Tibial artery (tissue), 4 donors: ENCODE data around the gene ARFGAP1.

ENCODE experiments used
- DNase-seq, 2 donors: peaks; one replicate each; pipeline ENCODE4 v3.0.0-alpha.2; 2019
- H3K27ac ChIP-seq, 2 donors: fragments of 200-600 bp; sonication (generic) in 1 of 2; 1 replicate in 1 of 2; 2 replicates in 1 of 2; pipeline ENCODE4 v1.5.1; 2018 to 2019; ENCODE audit warnings: mild to moderate bottlenecking in 1 of 2
- H3K27me3 ChIP-seq, 2 donors: fragments of 200-600 bp; sonication (generic) in 1 of 2; one replicate each; pipeline versions ENCODE4 v1.5.1 to v1.6.0; 2016 to 2019
- H3K36me3 ChIP-seq, 3 donors: fragments of 200-600 bp; sonication (generic) in 2 of 3; one replicate each; pipeline ENCODE4 v1.5.1; 2016 to 2019; ENCODE audit warnings: mild to moderate bottlenecking in 2 of 3
- H3K4me1 ChIP-seq, 4 donors: fragments of 200-600 bp; sonication (generic) in 2 of 4; 1 replicate in 3 of 4; 2 replicates in 1 of 4; pipeline ENCODE4 v1.5.1; 2016 to 2019
- H3K4me3 ChIP-seq, 2 donors: fragments of 200-600 bp; sonication (generic) in 1 of 2; 1 replicate in 1 of 2; 2 replicates in 1 of 2; pipeline ENCODE4 v1.5.1; 2018 to 2019; ENCODE audit warnings: mild to moderate bottlenecking in 2 of 2
- H3K9me3 ChIP-seq, 3 donors: fragments of 200-600 bp; sonication (generic) in 1 of 3; one replicate each; pipeline ENCODE4 v1.5.1; 2016 to 2019
- intact Hi-C: fragments of 100-400 bp; cut with DNase I; formaldehyde crosslinking; loops from one replicate; pipeline ENCODE4 v1.15.0; 2023; ENCODE audit warnings: low total_unique reads
- TF ChIP-seq, protein P1 (sequence below), 2 experiments: fragments of 200-600 bp in 1 of 2; fragments of 450-650 bp in 1 of 2; IDR thresholded peaks; one replicate each; pipeline ENCODE4 v1.5.1; 2017 to 2019; ENCODE audit warnings: antibody characterized with exemption in 2 of 2, mild to moderate bottlenecking in 1 of 2, moderate library complexity in 1 of 2

The ARFGAP1 gene

DNA sequence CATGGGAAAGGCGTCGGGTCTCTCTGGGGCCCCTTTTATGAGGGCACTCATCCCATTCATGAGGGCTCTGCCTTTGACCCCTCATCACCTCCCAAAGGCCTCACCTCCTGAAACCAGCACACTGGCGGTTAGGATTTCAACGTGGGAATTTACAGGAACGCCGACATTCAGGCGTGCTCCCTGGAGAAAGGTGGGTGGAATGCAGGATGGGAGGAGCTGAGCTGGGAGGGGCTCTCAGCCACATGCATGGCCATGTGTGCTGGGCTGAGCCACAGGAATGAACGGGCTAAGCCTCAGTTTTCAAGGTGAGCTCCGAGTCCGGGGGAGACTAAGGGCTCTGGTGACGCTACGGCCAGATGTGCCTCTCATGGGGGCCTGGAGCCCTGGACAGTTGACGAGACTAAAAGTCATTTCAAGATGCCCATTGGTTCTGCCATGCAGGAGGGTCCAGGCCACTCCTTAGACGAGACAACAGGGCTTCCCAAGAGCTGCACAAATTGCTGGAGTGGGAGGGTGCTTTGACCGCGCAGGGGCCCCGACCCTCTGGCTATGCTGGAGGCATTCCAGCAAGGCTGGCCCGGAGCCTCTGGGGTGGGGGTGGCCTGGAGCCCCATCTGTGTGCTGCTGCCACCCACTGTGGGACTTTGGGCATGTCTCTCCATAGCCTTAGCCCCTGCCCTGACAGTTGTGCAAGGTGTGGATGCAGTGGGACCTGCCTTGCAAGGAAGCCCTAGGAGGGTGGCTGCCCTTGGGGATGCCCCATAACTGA, 3.8 kb upstream of the ARFGAP1 start:
- TF ChIP-seq, protein P1, sequence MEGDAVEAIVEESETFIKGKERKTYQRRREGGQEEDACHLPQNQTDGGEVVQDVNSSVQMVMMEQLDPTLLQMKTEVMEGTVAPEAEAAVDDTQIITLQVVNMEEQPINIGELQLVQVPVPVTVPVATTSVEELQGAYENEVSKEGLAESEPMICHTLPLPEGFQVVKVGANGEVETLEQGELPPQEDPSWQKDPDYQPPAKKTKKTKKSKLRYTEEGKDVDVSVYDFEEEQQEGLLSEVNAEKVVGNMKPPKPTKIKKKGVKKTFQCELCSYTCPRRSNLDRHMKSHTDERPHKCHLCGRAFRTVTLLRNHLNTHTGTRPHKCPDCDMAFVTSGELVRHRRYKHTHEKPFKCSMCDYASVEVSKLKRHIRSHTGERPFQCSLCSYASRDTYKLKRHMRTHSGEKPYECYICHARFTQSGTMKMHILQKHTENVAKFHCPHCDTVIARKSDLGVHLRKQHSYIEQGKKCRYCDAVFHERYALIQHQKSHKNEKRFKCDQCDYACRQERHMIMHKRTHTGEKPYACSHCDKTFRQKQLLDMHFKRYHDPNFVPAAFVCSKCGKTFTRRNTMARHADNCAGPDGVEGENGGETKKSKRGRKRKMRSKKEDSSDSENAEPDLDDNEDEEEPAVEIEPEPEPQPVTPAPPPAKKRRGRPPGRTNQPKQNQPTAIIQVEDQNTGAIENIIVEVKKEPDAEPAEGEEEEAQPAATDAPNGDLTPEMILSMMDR (IDR thresholded peaks at IDR 0.05), result no peak
- Histone ChIP-seq H3K27me3 (peaks cover 0 to 44% of the 10 kb centered on the region in 2 donors), H3K9me3 (no peaks in the 10 kb centered on the region), H3K4me3 (no peak overlapping the region), H3K27ac (no peak overlapping the region), H3K4me1 (peaks cover 0 to 15% (median 8%) of the 10 kb centered on the region in 4 donors), H3K36me3 (no peaks in the 10 kb centered on the region)
- intact Hi-C loops, result no loop called here
- no peak for DNase-seq

DNA sequence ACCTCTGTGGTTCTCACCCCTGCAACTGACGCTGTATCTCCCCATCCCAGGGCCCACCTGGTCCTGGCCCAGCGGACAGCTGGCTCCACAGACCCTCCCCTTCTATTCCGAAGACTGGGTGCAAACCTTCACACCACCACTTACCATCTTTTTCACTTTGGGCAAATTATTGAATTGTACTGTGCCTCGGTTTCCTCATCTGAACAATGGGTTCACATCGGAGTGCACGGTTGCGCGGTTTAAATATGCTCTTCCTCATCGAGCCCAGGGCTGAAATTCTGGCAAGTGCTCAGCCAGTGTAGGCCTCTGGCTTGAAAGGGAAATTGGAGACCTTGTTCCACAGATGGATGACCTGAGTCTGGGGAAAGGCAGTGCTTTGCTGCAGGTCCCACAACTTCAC, 2.9 kb upstream of the ARFGAP1 start:
- TF ChIP-seq, protein P1 (IDR thresholded peaks at IDR 0.05), result no peak
- no peak for DNase-seq
- no peak overlapping the region for H3K4me3 ChIP-seq
- intact Hi-C loops, result no loop called here
- H3K9me3 ChIP-seq, result no peaks in the 10 kb centered on the region
- H3K27ac ChIP-seq, result no peak overlapping the region
- no peaks in the 10 kb centered on the region for H3K36me3 ChIP-seq
- peaks cover 0 to 23% (median 17%) of the 10 kb centered on the region in 4 donors for H3K4me1 ChIP-seq
- H3K27me3 ChIP-seq, result peaks cover 0 to 36% of the 10 kb centered on the region in 2 donors

DNA sequence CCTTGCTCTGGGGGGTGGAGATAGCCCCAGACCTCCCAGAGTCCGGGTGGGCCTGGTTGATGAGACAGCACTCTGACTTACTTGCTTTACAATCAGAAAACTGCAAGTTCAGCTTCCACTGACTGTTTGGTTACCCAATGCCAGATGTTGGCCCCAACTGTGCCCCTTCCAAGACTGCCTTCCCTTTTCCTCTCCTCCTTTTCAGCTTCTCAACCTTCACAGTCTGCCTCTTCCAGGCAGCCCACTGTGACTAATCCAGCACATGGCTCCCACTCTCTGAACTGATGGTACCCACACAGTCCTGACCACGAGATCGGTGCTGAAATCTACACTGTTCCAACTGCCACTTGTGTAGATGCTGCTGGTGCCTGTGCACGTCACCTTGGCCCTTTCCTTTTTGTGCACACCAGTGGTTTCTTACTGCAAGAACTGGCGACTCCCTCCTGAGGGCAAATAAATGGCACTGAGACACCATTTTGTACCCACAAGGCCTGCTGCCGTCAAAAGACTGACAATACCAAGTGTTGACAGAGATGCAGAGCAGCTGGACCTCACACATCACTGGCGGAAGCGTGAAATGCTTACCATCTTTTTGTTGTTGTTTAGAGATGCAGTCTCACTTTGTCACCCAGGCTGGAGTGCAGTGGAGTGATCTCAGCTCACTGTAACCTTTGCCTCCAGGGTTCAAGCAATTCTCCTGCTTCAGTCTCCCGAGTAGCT, 1.8 kb upstream of the ARFGAP1 start:
- no peaks in the 10 kb centered on the region for H3K9me3 ChIP-seq
- intact Hi-C loops, result no loop called here
- H3K27me3 ChIP-seq, result peaks cover 0 to 27% of the 10 kb centered on the region in 2 donors
- H3K4me1 ChIP-seq, result peaks cover 0 to 28% (median 22%) of the 10 kb centered on the region in 4 donors
- no peak overlapping the region for H3K4me3 ChIP-seq
- no peak for DNase-seq
- H3K27ac ChIP-seq, result no peak overlapping the region
- peaks cover 0 to 7% (median 2%) of the 10 kb centered on the region in 3 donors for H3K36me3 ChIP-seq
- TF ChIP-seq, protein P1 (IDR thresholded peaks at IDR 0.05), result no peak

DNA sequence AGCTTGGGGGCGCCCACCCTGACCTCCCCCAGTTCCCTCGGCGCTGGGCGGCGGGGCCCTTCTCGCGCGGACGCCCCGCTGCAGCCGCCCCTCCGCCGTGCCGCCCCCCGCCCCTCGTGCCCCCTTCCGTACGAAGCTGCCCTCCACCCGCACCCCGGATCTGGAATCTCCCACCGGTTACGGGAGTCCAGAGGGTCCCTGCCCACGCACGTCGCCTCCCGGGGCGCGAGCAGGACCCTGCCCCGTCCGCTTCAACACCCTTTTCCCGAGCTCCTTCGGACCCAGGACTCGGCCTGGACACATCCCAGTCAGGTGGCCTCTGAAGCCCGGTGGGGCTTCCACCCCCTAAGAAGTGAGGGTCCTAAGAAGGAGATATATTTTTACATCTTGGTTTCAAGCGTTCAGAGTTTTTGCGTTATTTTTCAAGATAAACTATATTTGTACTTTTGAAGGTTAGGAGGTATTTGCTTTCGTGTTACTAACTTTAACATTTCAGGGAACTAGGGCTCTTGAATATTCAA, 506 bp downstream of the ARFGAP1 start:
- Histone ChIP-seq H3K36me3 (peaks cover 13 to 30% (median 25%) of the 10 kb centered on the region in 3 donors), H3K4me3 (peak overlapping the region; percentile 90 to 100), H3K27ac (peak overlapping the region; percentile 70 to 83), H3K27me3 (peaks cover 0 to 8% of the 10 kb centered on the region in 2 donors), H3K9me3 (no peaks in the 10 kb centered on the region), H3K4me1 (peaks cover 0 to 28% (median 23%) of the 10 kb centered on the region in 4 donors)
- TF ChIP-seq, protein P1 (IDR thresholded peaks at IDR 0.05), result no peak
- intact Hi-C loops, result no loop called here
- DNase-seq, result no peak

DNA sequence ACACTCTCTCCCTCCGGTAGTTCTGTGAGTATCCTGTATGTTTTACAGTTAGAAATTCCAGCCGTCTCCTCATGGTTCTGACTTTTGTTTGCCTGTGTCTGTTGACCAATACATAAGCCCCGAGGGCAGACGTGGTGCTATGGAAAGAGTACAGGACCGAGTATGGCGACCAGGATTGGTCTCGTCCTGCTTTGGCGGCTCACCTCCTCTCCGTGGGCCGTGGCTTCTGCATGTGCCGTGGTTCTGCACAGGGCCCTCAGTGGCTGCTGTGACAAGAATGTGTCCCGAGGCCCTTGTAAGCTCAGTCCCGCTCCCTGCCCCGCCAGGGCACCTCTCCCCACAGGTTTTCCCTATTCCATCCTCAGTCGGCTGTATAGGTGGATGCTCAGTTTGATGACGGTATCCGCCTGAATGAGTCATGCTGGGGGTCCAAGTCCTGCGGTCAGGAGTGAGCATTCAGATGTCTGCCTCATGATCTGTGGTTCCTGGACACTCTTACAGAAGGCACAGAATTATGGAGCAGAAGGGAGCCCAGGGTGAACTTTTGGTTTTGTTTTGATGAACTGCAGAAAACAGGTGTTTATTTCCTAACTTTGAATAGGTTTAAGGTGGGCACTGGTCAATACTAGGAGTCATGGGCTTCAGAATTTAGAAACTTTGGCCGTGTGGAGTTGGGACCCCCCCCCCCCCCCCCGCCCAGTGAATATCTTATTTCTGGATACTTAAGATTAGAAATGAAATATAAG, 1.2 kb downstream of the ARFGAP1 start:
- TF ChIP-seq, protein P1 (IDR thresholded peaks at IDR 0.05), result no peak
- Histone ChIP-seq H3K9me3 (no peaks in the 10 kb centered on the region), H3K4me1 (peaks cover 0 to 28% (median 23%) of the 10 kb centered on the region in 4 donors), H3K4me3 (peak overlapping the region; percentile 90 to 100), H3K27me3 (peaks cover 0 to 4% of the 10 kb centered on the region in 2 donors), H3K36me3 (peaks cover 13 to 36% (median 32%) of the 10 kb centered on the region in 3 donors), H3K27ac (peak overlapping the region in 1 of 2 donors; percentile 70)
- DNase-seq, result no peak
- intact Hi-C loops, result no loop called here
